ENCODE data around the gene TTN.
A peak's percentile ranks its signal among the peaks of the same experiment; 100 is the strongest.

Gene TTN

GRCh38 chr2:178514664-178515063, 292.6 kb downstream of the TTN start:
- no peak for TF ChIP-seq CTCF (conservative IDR thresholded peaks at IDR 0.05; ENCODE audit: low read length)
- H3K4me3 ChIP-seq (ENCODE audit: low read length) = no peak overlapping the region
- DNase-seq (ENCODE audit: low read depth) = peak; percentile 43

DNA sequence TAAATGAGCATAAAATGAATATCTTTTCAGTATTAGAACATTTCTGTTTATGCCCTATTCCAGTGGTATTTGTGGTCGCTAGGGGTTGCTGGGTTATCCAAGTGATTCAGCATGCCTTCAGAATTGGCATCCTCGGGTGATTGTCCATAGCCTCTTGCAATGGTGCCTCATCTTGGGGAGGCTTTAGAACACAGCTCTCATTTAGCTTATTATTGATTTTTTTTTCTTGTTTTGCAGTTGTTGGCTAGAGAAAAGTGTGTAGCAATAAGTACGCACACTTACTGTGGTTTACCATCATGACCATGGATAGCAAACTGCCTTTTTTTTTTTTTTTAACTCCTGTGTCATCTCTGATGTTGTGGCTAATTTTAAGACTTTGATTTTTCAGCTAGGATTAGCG, 293.3 kb downstream of the TTN start:
- DNase-seq (ENCODE audit: low read depth) = peak; percentile 44
- no peak overlapping the region for H3K4me3 ChIP-seq (ENCODE audit: low read length)
- no peak for TF ChIP-seq CTCF (conservative IDR thresholded peaks at IDR 0.05; ENCODE audit: low read length)

DNA sequence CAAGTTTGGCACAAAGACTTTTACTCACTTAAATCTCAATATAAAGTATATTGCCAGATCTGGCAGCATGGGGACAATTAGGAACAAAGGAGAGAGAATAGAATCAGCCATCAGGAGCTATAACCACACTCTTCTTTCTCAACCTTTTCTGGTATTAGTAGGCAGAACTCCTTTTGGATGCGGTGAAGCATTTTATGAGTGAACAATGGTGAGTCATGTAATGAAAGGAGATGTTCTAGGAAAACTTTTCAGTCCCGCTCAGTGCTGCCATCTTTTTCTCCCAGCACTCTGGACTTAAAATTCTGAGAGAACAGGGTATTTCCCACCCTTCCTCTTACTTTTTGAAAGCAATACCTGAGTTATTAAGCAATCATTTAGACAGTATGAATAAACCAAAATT, 294.7 kb downstream of the TTN start:
- DNase-seq (ENCODE audit: low read depth) = peak; percentile 32
- TF ChIP-seq CTCF (conservative IDR thresholded peaks at IDR 0.05; ENCODE audit: low read length) = no peak
- no peak overlapping the region for H3K4me3 ChIP-seq (ENCODE audit: low read length)

- DNase-seq (ENCODE audit: low read depth) = no peak
- TF ChIP-seq CTCF (conservative IDR thresholded peaks at IDR 0.05; ENCODE audit: low read length) = no peak
- no peak overlapping the region for H3K4me3 ChIP-seq (ENCODE audit: low read length)
Measured at GRCh38 chr2:178510384-178510783, 296.8 kb downstream of the TTN start.

DNA sequence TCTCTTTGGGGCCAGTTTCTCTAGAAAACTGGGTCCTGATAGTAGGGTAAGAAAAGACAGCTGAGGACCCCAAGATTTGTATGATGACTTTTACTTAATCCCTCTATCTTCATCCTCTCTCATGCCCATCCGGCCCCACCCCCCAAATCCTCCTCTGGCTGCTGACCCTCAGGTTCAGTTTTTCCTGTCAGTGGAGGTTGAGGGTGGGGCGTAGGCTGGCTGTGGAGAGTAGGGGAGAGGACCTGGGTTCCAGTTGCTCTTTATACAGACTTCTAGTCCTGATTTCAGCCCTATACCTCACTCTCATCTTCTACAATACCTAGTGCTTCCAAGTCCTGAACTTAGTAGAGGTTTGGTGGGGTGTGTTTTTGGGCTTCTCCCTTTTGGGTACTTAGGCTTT, 298.6 kb downstream of the TTN start:
- DNase-seq (ENCODE audit: low read depth) = no peak
- no peak for TF ChIP-seq CTCF (conservative IDR thresholded peaks at IDR 0.05; ENCODE audit: low read length)
- H3K4me3 ChIP-seq (ENCODE audit: low read length) = no peak overlapping the region

- no peak for DNase-seq (ENCODE audit: low read depth)
- no peak overlapping the region for H3K4me3 ChIP-seq (ENCODE audit: low read length)
- no peak for TF ChIP-seq CTCF (conservative IDR thresholded peaks at IDR 0.05; ENCODE audit: low read length)
Measured at GRCh38 chr2:178506949-178507348, 300.3 kb downstream of the TTN start.

DNA sequence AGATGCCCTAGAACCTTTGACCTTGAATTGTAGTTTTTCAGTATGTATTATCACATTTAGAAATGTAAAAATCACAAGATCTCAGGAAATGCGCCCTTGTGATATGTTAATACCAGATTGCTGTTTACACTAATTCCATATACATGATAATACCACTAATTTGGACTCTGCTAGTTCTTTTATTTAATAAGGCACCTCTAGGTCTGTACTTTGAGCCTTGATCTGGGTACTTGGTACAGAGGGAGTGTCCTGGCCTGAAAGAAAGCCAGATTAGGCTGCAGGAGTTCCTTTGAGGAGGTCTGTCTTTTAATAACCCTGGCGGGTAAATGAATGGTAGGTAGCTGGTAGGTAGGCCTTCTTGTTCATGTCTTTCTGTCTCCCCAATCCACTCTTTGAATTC, 300.7 kb downstream of the TTN start:
- no peak for TF ChIP-seq CTCF (conservative IDR thresholded peaks at IDR 0.05; ENCODE audit: low read length)
- no peak overlapping the region for H3K4me3 ChIP-seq (ENCODE audit: low read length)
- no peak for DNase-seq (ENCODE audit: low read depth)

Data from AG10803 (cell line).